Measurements from ENCODE around the gene TIMM44. TPM values are rescaled to one million over a fixed set of nuclear protein-coding genes. Genes with fewer than 3 reads are reported as not detected.

TIMM44 gene
- total and polyA plus RNA-seq, 10 donors: 33.2 to 94.9 (median 64.7) TPM

GRCh38 chr19:7887408-7888144 is 55.9 kb downstream of the TIMM44 start:
- Histone ChIP-seq H3K27ac (no peak overlapping the region), H3K9me3 (no peaks in the 10 kb centered on the region), H3K27me3 (replicated peaks in 1 of 7) (peaks cover 0 to 54% (median 17%) of the 10 kb centered on the region in 7 donors), H3K4me3 (no peak overlapping the region), H3K4me1 (peaks cover 0 to 12% (median 4%) of the 10 kb centered on the region in 6 donors), H3K36me3 (no peaks in the 10 kb centered on the region)
- TF ChIP-seq POLR2A (IDR thresholded peaks at IDR 0.05) (no peak), CTCF (IDR thresholded peaks at IDR 0.05 in 8 of 11, conservative IDR thresholded peaks at IDR 0.05 in 3 of 11) (no peak), POLR2AphosphoS5 (IDR thresholded peaks at IDR 0.05) (no peak)
- 65 to 79% (median 76%) methylated on average over 14 to 16 of the region's 16 CpGs for WGBS, 5 donors
- intact Hi-C loops (cut with DNase I; ENCODE audit: low total_unique reads): no loop called here
- no peak for DNase-seq

GRCh38 chr19:7885818-7886217 is 57.6 kb downstream of the TIMM44 start:
- peaks cover 0 to 12% (median 4%) of the 10 kb centered on the region in 6 donors for H3K4me1 ChIP-seq
- no peak overlapping the region for H3K4me3 ChIP-seq
- no peak overlapping the region for H3K27ac ChIP-seq
- peaks cover 0 to 4% (median 0%) of the 10 kb centered on the region in 8 donors for H3K9me3 ChIP-seq
- H3K36me3 ChIP-seq: no peaks in the 10 kb centered on the region
- intact Hi-C loops (cut with DNase I; ENCODE audit: low total_unique reads): no loop called here
- no peak for DNase-seq
- peaks cover 0 to 45% (median 17%) of the 10 kb centered on the region in 7 donors for H3K27me3 ChIP-seq (replicated peaks in 1 of 7)
- TF ChIP-seq POLR2AphosphoS5 (IDR thresholded peaks at IDR 0.05): no peak
- TF ChIP-seq POLR2A (IDR thresholded peaks at IDR 0.05): no peak
- TF ChIP-seq CTCF (IDR thresholded peaks at IDR 0.05 in 8 of 11, conservative IDR thresholded peaks at IDR 0.05 in 3 of 11): no peak
- 89 to 93% (median 90%) methylated on average over 8 of the region's 8 CpGs for WGBS, 5 donors

GRCh38 chr19:7883796-7884570 is 59.5 kb downstream of the TIMM44 start:
- WGBS, 5 donors: 74 to 86% (median 80%) methylated on average over 2 of the region's 2 CpGs
- H3K36me3 ChIP-seq: no peaks in the 10 kb centered on the region
- H3K4me1 ChIP-seq: peaks cover 0 to 12% (median 4%) of the 10 kb centered on the region in 6 donors
- H3K27me3 ChIP-seq (replicated peaks in 1 of 7): peaks cover 0 to 31% (median 16%) of the 10 kb centered on the region in 7 donors
- intact Hi-C loops (cut with DNase I; ENCODE audit: low total_unique reads): no loop called here
- H3K4me3 ChIP-seq: no peak overlapping the region
- H3K27ac ChIP-seq: no peak overlapping the region
- no peak for DNase-seq
- no peak for TF ChIP-seq POLR2A (IDR thresholded peaks at IDR 0.05)
- TF ChIP-seq CTCF (IDR thresholded peaks at IDR 0.05 in 8 of 11, conservative IDR thresholded peaks at IDR 0.05 in 3 of 11): no peak
- no peak for TF ChIP-seq POLR2AphosphoS5 (IDR thresholded peaks at IDR 0.05)
- peaks cover 0 to 4% (median 0%) of the 10 kb centered on the region in 8 donors for H3K9me3 ChIP-seq

- H3K9me3 ChIP-seq: peaks cover 0 to 4% (median 0%) of the 10 kb centered on the region in 8 donors
- H3K4me3 ChIP-seq: no peak overlapping the region
- TF ChIP-seq POLR2A (IDR thresholded peaks at IDR 0.05) (no peak), CTCF (IDR thresholded peaks at IDR 0.05 in 8 of 11, conservative IDR thresholded peaks at IDR 0.05 in 3 of 11) (no peak), POLR2AphosphoS5 (IDR thresholded peaks at IDR 0.05) (no peak)
- no peak overlapping the region for H3K27ac ChIP-seq
- 78 to 95% (median 89%) methylated on average over 4 of the region's 4 CpGs for WGBS, 5 donors
- H3K4me1 ChIP-seq: peaks cover 0 to 3% (median under 1%) of the 10 kb centered on the region in 6 donors
- intact Hi-C loops (cut with DNase I; ENCODE audit: low total_unique reads): no loop called here
- H3K27me3 ChIP-seq (replicated peaks in 1 of 7): peaks cover 0 to 22% (median 8%) of the 10 kb centered on the region in 7 donors
- H3K36me3 ChIP-seq: no peaks in the 10 kb centered on the region
- DNase-seq: no peak
These were observed 60.4 kb downstream of the TIMM44 start for GRCh38 chr19:7883105-7883504.
